Endothelial cell of umbilical vein (primary cell): ENCODE results near the gene GEMIN8. TPM values are rescaled to one million over a fixed set of nuclear protein-coding genes. Genes with fewer than 3 reads are reported as not detected.

Experiments
- BruUV-seq: library from RNA; stranded (reverse); fragments of 400-500 nt; replicated peaks from 2 replicates; lab custom pipeline; 2021; lab: Mats Ljungman, UMichigan
- CTCF ChIA-PET: fragments of 300-600, 350-600 bp; sonication (Branson Sonifier 250); formaldehyde crosslinking; loops from one replicate; lab custom pipeline; 2021; ENCODE audit warnings: antibody characterized with exemption, inconsistent platforms; lab: Charles Lee
- POLR2A ChIA-PET: fragments of 300-600, 350-600 bp; sonication (Branson Sonifier 250); formaldehyde crosslinking; loops from one replicate; lab custom pipeline; 2021; ENCODE audit warnings: antibody characterized with exemption, inconsistent platforms; lab: Charles Lee
- DNase-seq: peaks from one replicate; pipeline ENCODE4 v3.0.0-alpha.2; 2011; ENCODE audit warnings: low read depth, low spot score
- FAIRE-seq: peaks from 2 replicates; lab custom pipeline; 2011; peaks lifted over from hg19 to GRCh38; lab: Jason Lieb, UNC
- H2AFZ ChIP-seq: 2 replicates; pipeline ENCODE4 v1.6.0; 2012; ENCODE audit warnings: low read depth, low read length, control low read depth, inconsistent platforms
- H3K27ac ChIP-seq: 2 replicates; pipeline ENCODE4 v1.5.1; 2011; ENCODE audit warnings: low read depth, mild to moderate bottlenecking, control low read depth, low read length, moderate library complexity; ENCODE audit not compliant: insufficient read depth
- H3K27me3 ChIP-seq, 2 experiments: 2 replicates each; pipeline versions ENCODE4 v1.6.0 to v1.6.1; 2011; ENCODE audit warnings: low read length in 2 of 2, mixed read lengths in 1 of 2; ENCODE audit not compliant: control insufficient read depth in 2 of 2, insufficient read depth in 2 of 2
- H3K36me3 ChIP-seq, 2 experiments: 2 replicates in 1 of 2; 3 replicates in 1 of 2; pipeline ENCODE4 v1.5.1; 2011; ENCODE audit warnings: low read length in 2 of 2, mild to moderate bottlenecking in 1 of 2, moderate library complexity in 1 of 2; ENCODE audit not compliant: control insufficient read depth in 2 of 2, insufficient read depth in 2 of 2; ENCODE audit errors: extremely low read depth in 1 of 2
- H3K4me1 ChIP-seq: 3 replicates; pipeline ENCODE4 v1.5.1; 2011; ENCODE audit warnings: mild to moderate bottlenecking, low read length; ENCODE audit not compliant: control insufficient read depth, insufficient read depth; ENCODE audit errors: extremely low read depth
- H3K4me2 ChIP-seq: 2 replicates; pipeline ENCODE4 v1.6.1; 2011; ENCODE audit warnings: low read length, control low read depth, mixed read lengths; ENCODE audit not compliant: insufficient read depth
- H3K4me3 ChIP-seq, 3 experiments: fragments of 200-600 bp in 1 of 3; sonication (generic), shearing (Covaris generic) in 1 of 3; replicated peaks in 1 of 3; 2 replicates each; pipeline ENCODE4 v1.5.1; 2011 to 2016; ENCODE audit warnings: control low read depth in 3 of 3, low read length in 3 of 3, mild to moderate bottlenecking in 2 of 3, inconsistent platforms in 1 of 3, low read depth in 1 of 3, moderate library complexity in 1 of 3; ENCODE audit not compliant: insufficient read depth in 1 of 3
- H3K79me2 ChIP-seq: 2 replicates; pipeline ENCODE4 v1.6.0; 2012; ENCODE audit warnings: low read length, inconsistent platforms; ENCODE audit not compliant: control insufficient read depth, insufficient read depth
- H3K9ac ChIP-seq: replicated peaks from 2 replicates; pipeline ENCODE3; 2011; ENCODE audit warnings: low read length, control low read depth; ENCODE audit not compliant: insufficient read depth; ENCODE audit errors: extremely low read depth
- H3K9me1 ChIP-seq: replicated peaks from 3 replicates; pipeline ENCODE4 v1.6.0; 2011; ENCODE audit warnings: mild to moderate bottlenecking, low read length; ENCODE audit not compliant: control insufficient read depth, insufficient read depth; ENCODE audit errors: extremely low read depth
- H3K9me3 ChIP-seq: replicated peaks from 2 replicates; pipeline ENCODE4 v1.5.1; 2012; ENCODE audit warnings: low read length, inconsistent platforms; ENCODE audit not compliant: control insufficient read depth, insufficient read depth
- H4K20me1 ChIP-seq: replicated peaks from 2 replicates; pipeline ENCODE3; 2011; ENCODE audit warnings: mild to moderate bottlenecking, low read length; ENCODE audit not compliant: control insufficient read depth, insufficient read depth; ENCODE audit errors: extremely low read depth
- EZH2 ChIP-seq: IDR thresholded peaks from 2 replicates; pipeline ENCODE4 v1.6.1; 2012; ENCODE audit warnings: borderline replicate concordance, low read depth, mild to moderate bottlenecking, moderate library complexity, low read length, inconsistent platforms; ENCODE audit not compliant: severe bottlenecking
- FOS ChIP-seq: IDR thresholded peaks from 2 replicates; pipeline ENCODE4 v1.6.1; 2011; ENCODE audit warnings: mild to moderate bottlenecking, low read length, moderate library complexity, borderline replicate concordance; ENCODE audit not compliant: insufficient read depth
- GATA2 ChIP-seq: IDR thresholded peaks from 2 replicates; pipeline ENCODE4 v1.7.0; 2011; ENCODE audit warnings: low read depth, mild to moderate bottlenecking, moderate library complexity, mixed read lengths, low read length; ENCODE audit not compliant: insufficient read length, insufficient read depth
- JUN ChIP-seq: IDR thresholded peaks from 2 replicates; pipeline ENCODE4 v1.6.1; 2011; ENCODE audit warnings: borderline replicate concordance, low read depth; ENCODE audit not compliant: insufficient read length, insufficient read depth
- MAX ChIP-seq: IDR thresholded peaks from 2 replicates; pipeline ENCODE4 v1.6.1; 2011; ENCODE audit not compliant: insufficient read depth, insufficient read length
- MYC ChIP-seq: IDR thresholded peaks from one replicate; pipeline ENCODE4 v1.6.1; 2011; ENCODE audit warnings: mild to moderate bottlenecking, low read depth, low read length
- POLR2A ChIP-seq: IDR thresholded peaks from 2 replicates; pipeline ENCODE4 v1.6.1; 2012; ENCODE audit warnings: low read depth, mild to moderate bottlenecking, control low read depth, low read length
- POLR2AphosphoS5 ChIP-seq: IDR thresholded peaks from 2 replicates; pipeline ENCODE4 v1.6.1; 2012; ENCODE audit warnings: low read depth, mild to moderate bottlenecking, control low read depth, low read length, moderate library complexity; ENCODE audit not compliant: insufficient read depth
- dilution Hi-C: fragments of 300-500 bp; cut with MboI; formaldehyde crosslinking; loops from one replicate; pipeline ENCODE4 v1.15.0; 2019; ENCODE audit warnings: low sequenced_read_pairs; ENCODE audit not compliant: extremely low pct_ligation_motif_present
- intact Hi-C: fragments of 100-400 bp; cut with micrococcal nuclease; formaldehyde crosslinking; loops from one replicate; pipeline ENCODE4 v1.10.0; 2022
- polyA plus RNA-seq, 4 experiments: library from polyadenylated mRNA; depleted of rRNA in 3 of 4; stranded (reverse) in 3 of 4; unstranded in 1 of 4; fragments of >200 nt; gene quantifications; 2 replicates each; pipeline versions ENCODE4 v1.2.1 to v1.2.3, GENCODE V29; 2011 to 2012; ENCODE audit warnings: missing spikeins in 1 of 4
- total RNA-seq: library from RNA; stranded (reverse); gene quantifications from 2 replicates; pipeline ENCODE4 v1.2.3, GENCODE V29; 2021
- TF ChIP-seq, protein P1 (sequence below), 2 donors: IDR thresholded peaks; 1 replicate in 1 of 2; 2 replicates in 1 of 2; pipeline ENCODE4 v1.5.1; 2011; ENCODE audit warnings: low read length in 2 of 2, mild to moderate bottlenecking in 2 of 2, moderate library complexity in 2 of 2, control low read depth in 1 of 2, inconsistent platforms in 1 of 2, low read depth in 1 of 2; ENCODE audit not compliant: insufficient read depth in 1 of 2; ENCODE audit errors: extremely low read depth in 1 of 2

GEMIN8 gene
- total and polyA plus RNA-seq, 2 donors (not counting 3 experiments of a cell fraction or from before 2014, with no cell fraction given) = 18.5 to 24.5 TPM

- Histone ChIP-seq H3K27ac (no peak overlapping the region), H3K4me1 (no peaks in the 10 kb centered on the region), H3K4me3 (no peak overlapping the region), H3K36me3 (no peaks in the 10 kb centered on the region), H3K4me2 (no peak overlapping the region), H2AFZ (no peak overlapping the region), H3K9me3 (no peaks in the 10 kb centered on the region), H3K79me2 (no peaks in the 10 kb centered on the region), H4K20me1 (no peaks in the 10 kb centered on the region), H3K27me3 (no peaks in the 10 kb centered on the region), H3K9me1 (no peaks in the 10 kb centered on the region), H3K9ac (no peak overlapping the region)
- no peak for FAIRE-seq
- BruUV-seq = no TSS peak
- intact Hi-C loops = no loop called here
- TF ChIP-seq, protein P1, sequence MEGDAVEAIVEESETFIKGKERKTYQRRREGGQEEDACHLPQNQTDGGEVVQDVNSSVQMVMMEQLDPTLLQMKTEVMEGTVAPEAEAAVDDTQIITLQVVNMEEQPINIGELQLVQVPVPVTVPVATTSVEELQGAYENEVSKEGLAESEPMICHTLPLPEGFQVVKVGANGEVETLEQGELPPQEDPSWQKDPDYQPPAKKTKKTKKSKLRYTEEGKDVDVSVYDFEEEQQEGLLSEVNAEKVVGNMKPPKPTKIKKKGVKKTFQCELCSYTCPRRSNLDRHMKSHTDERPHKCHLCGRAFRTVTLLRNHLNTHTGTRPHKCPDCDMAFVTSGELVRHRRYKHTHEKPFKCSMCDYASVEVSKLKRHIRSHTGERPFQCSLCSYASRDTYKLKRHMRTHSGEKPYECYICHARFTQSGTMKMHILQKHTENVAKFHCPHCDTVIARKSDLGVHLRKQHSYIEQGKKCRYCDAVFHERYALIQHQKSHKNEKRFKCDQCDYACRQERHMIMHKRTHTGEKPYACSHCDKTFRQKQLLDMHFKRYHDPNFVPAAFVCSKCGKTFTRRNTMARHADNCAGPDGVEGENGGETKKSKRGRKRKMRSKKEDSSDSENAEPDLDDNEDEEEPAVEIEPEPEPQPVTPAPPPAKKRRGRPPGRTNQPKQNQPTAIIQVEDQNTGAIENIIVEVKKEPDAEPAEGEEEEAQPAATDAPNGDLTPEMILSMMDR (IDR thresholded peaks at IDR 0.05; ENCODE audit: extremely low read depth in 1 of 2, insufficient read depth in 1 of 2, low read depth in 1 of 2, low read length in 2 of 2) = no peak
- TF ChIP-seq MAX (no peak), POLR2AphosphoS5 (no peak), JUN (no peak), FOS (no peak), MYC (no peak), EZH2 (no peak), POLR2A (no peak), GATA2 (no peak)
- CTCF ChIA-PET = no interaction called here
- POLR2A ChIA-PET = no interaction called here
- dilution Hi-C loops = no loop called here
- DNase-seq = no peak
These were observed 25.7 kb downstream of the GEMIN8 start for GRCh38 chrX:14003876-14004425.
